K562 (cell line): ENCODE data around the gene MED13L. TPM values are rescaled to one million over a fixed set of nuclear protein-coding genes. Genes with fewer than 3 reads are reported as not detected.

Experiments used
- ATAC-seq: fragments of 200-7000 bp; cut with Tn5 transposase; 3 replicates; pipeline ENCODE4 v1.9.1; 2020; ENCODE audit warnings: moderate library complexity
- BruUV-seq: library from RNA; stranded (reverse); fragments of 400-500 nt; replicated peaks from 2 replicates; lab custom pipeline; 2021; lab: Mats Ljungman, UMichigan
- CTCF ChIA-PET: fragments of 300-600 bp; formaldehyde crosslinking; extraction: SDS; loops from one replicate; lab custom pipeline; 2021; ENCODE audit warnings: low intra/inter-chr PET ratio; lab: Yijun Ruan, JAX
- POLR2A ChIA-PET: fragments of 300-600, 350-650 bp; sonication (Branson Sonifier 250); formaldehyde crosslinking; extraction: SDS; loops from one replicate; lab custom pipeline; 2021; ENCODE audit warnings: antibody characterized with exemption, inconsistent platforms; lab: Yijun Ruan, JAX
- DNase-seq, 4 experiments: peaks; one replicate each; pipeline versions ENCODE4 v3.0.0 to v3.0.0-alpha.2; 2011 to 2018; ENCODE audit warnings: low spot score in 3 of 4, mixed read lengths in 3 of 4; ENCODE audit errors: extremely low read depth in 1 of 4
- FAIRE-seq: peaks from 2 replicates; lab custom pipeline; 2011; peaks lifted over from hg19 to GRCh38; lab: Jason Lieb, UNC
- H2AFZ ChIP-seq: 2 replicates; pipeline ENCODE4 v1.6.0; 2011; ENCODE audit warnings: low read depth, low read length, control low read depth, inconsistent platforms
- H3K27ac ChIP-seq: fragments of 200-600 bp; 3 replicates; pipeline ENCODE4 v1.8.0; 2011; ENCODE audit warnings: low read depth, mild to moderate bottlenecking, control low read depth, inconsistent platforms, low read length, moderate library complexity, mixed read lengths; ENCODE audit errors: extremely low read depth
- H3K27me3 ChIP-seq, 2 experiments: fragments of 300-600 bp in 1 of 2; 2 replicates in 1 of 2; 3 replicates in 1 of 2; pipeline versions ENCODE4 v1.6.0 to v1.8.0; 2011; ENCODE audit warnings: inconsistent platforms in 2 of 2, low read length in 2 of 2, mild to moderate bottlenecking in 1 of 2, mixed read lengths in 1 of 2, moderate library complexity in 1 of 2; ENCODE audit not compliant: control insufficient read depth in 2 of 2, insufficient read depth in 2 of 2
- H3K36me3 ChIP-seq: fragments of 300-600 bp; 3 replicates; pipeline ENCODE4 v1.8.0; 2011; ENCODE audit warnings: mild to moderate bottlenecking, low read length, inconsistent platforms; ENCODE audit not compliant: control insufficient read depth, insufficient read depth
- H3K4me1 ChIP-seq, 2 experiments: fragments of 200-600 bp in 1 of 2; replicated peaks in 1 of 2; 2 replicates in 1 of 2; 3 replicates in 1 of 2; pipeline versions ENCODE4 v1.5.1 to v1.8.0; 2011; ENCODE audit warnings: inconsistent platforms in 2 of 2, low read length in 2 of 2, mild to moderate bottlenecking in 1 of 2, mixed read lengths in 1 of 2, moderate library complexity in 1 of 2; ENCODE audit not compliant: control insufficient read depth in 2 of 2, insufficient read depth in 2 of 2
- H3K4me2 ChIP-seq: 2 replicates; pipeline ENCODE4 v1.6.1; 2011; ENCODE audit warnings: low read length, control low read depth, inconsistent platforms, mixed read lengths; ENCODE audit not compliant: insufficient read depth
- H3K4me3 ChIP-seq: fragments of 200-600 bp; sonication (generic), shearing (Covaris generic); 2 replicates; pipeline ENCODE4 v1.5.1; 2016; ENCODE audit warnings: control low read depth, inconsistent platforms
- H3K79me2 ChIP-seq: fragments of 200-600 bp; 3 replicates; pipeline ENCODE4 v1.8.0; 2011; ENCODE audit warnings: low read length, inconsistent platforms; ENCODE audit not compliant: control insufficient read depth, insufficient read depth
- H3K9ac ChIP-seq, 2 experiments: 2 replicates each; pipeline versions ENCODE4 v1.6.0 to v1.6.1; 2011; ENCODE audit warnings: low read depth in 2 of 2, low read length in 2 of 2, control low read depth in 1 of 2, inconsistent platforms in 1 of 2, mild to moderate bottlenecking in 1 of 2, mixed read lengths in 1 of 2; ENCODE audit not compliant: insufficient read depth in 1 of 2
- H3K9me1 ChIP-seq: one replicate; pipeline ENCODE4 v1.6.0; 2011; ENCODE audit warnings: inconsistent platforms, mild to moderate bottlenecking, low read length, moderate library complexity; ENCODE audit not compliant: control insufficient read depth, insufficient read depth
- H3K9me3 ChIP-seq: replicated peaks from 2 replicates; pipeline ENCODE4 v1.5.1; 2011; ENCODE audit warnings: low read depth, low read length, inconsistent platforms; ENCODE audit not compliant: control insufficient read depth, insufficient read depth
- H4K20me1 ChIP-seq: replicated peaks from 2 replicates; pipeline ENCODE4 v1.6.1; 2011; ENCODE audit warnings: low read length, inconsistent platforms, mixed read lengths; ENCODE audit not compliant: control insufficient read depth, insufficient read depth
- BRCA1 ChIP-seq, 2 experiments: fragments of 450-650 bp in 1 of 2; sonication (generic) in 1 of 2; formaldehyde crosslinking in 1 of 2; IDR thresholded peaks; 2 replicates each; pipeline versions ENCODE4 v1.5.0 to v1.6.1; 2017 to 2020; ENCODE audit warnings: mild to moderate bottlenecking in 1 of 2, missing genetic modification reagents in 1 of 2
- BRF1 ChIP-seq: IDR thresholded peaks from 3 replicates; pipeline ENCODE4 v1.6.1; 2011; ENCODE audit warnings: borderline replicate concordance, mild to moderate bottlenecking; ENCODE audit not compliant: insufficient read length; ENCODE audit errors: extremely low read depth
- HDAC6 ChIP-seq: IDR thresholded peaks from 2 replicates; pipeline ENCODE4 v1.6.1; 2012; ENCODE audit warnings: low read depth, mild to moderate bottlenecking, control low read depth, inconsistent platforms, low read length, moderate library complexity
- HEY1 ChIP-seq: fragments of 250-450 bp; sonication (Bioruptor Pico); IDR thresholded peaks from 2 replicates; pipeline ENCODE4 v1.5.0; 2020; ENCODE audit warnings: mild to moderate bottlenecking, moderate library complexity, borderline replicate concordance
- MAFF ChIP-seq: IDR thresholded peaks from 2 replicates; pipeline ENCODE4 v1.6.1; 2012; ENCODE audit warnings: low read length, improper control_type of control experiment
- MAFK ChIP-seq: IDR thresholded peaks from 2 replicates; pipeline ENCODE4 v1.6.1; 2011; ENCODE audit warnings: low read length, improper control_type of control experiment
- MTA2 ChIP-seq: fragments of 450-650 bp; IDR thresholded peaks from 2 replicates; pipeline ENCODE4 v1.6.1; 2016; ENCODE audit warnings: low read depth
- SAFB2 ChIP-seq: fragments of 200-400 bp; formaldehyde crosslinking; IDR thresholded peaks from 2 replicates; pipeline ENCODE4 v1.6.1; 2018; ENCODE audit warnings: borderline replicate concordance, low read length, low read depth, moderate library complexity; ENCODE audit not compliant: severe bottlenecking
- TCF7L2 ChIP-seq: fragments of 150-350 bp; IDR thresholded peaks from 2 replicates; pipeline ENCODE4 v1.6.1; 2016; ENCODE audit warnings: low read depth, mild to moderate bottlenecking, low read length, moderate library complexity
- ZNF140 ChIP-seq: fragments of 250-450 bp; sonication (Bioruptor Pico); IDR thresholded peaks from 2 replicates; pipeline ENCODE4 v1.8.0; 2021; ENCODE audit warnings: moderate library complexity, mild to moderate bottlenecking, inconsistent platforms
- ZNF184 ChIP-seq: sonication (generic); formaldehyde crosslinking; IDR thresholded peaks from 2 replicates; pipeline ENCODE4 v1.5.0; 2020; ENCODE audit warnings: missing genetic modification reagents
- ZNF316 ChIP-seq: fragments of 450-650 bp; IDR thresholded peaks from 2 replicates; pipeline ENCODE4 v1.6.1; 2016
- ZNF444 ChIP-seq: fragments of 250-450 bp; sonication (Bioruptor Pico); IDR thresholded peaks from 2 replicates; pipeline ENCODE4 v1.4.0; 2020; ENCODE audit warnings: mild to moderate bottlenecking, moderate library complexity
- ZNF507 ChIP-seq: conservative IDR thresholded peaks from 2 replicates; pipeline ENCODE4 v1.6.1; 2017; ENCODE audit warnings: missing genetic modification characterization, missing compliant biosample characterization
- ZNF707 ChIP-seq: fragments of 250-450 bp; sonication (Bioruptor Pico); conservative IDR thresholded peaks from 2 replicates; pipeline ENCODE4 v1.8.0; 2022; ENCODE audit warnings: inconsistent platforms, mild to moderate bottlenecking, moderate library complexity
- ZNF77 ChIP-seq: fragments of 250-450 bp; sonication (Bioruptor Pico); IDR thresholded peaks from 2 replicates; pipeline ENCODE4 v1.5.0; 2020
- WGBS: fragments of 100-300 bp; shearing (Covaris generic); methylation state at CpG from one replicate; pipeline ENCODE4 v1.1.6; 2016; ENCODE audit warnings: low coverage, mixed read lengths; ENCODE audit not compliant: insufficient coverage; ENCODE audit errors: missing lambda C conversion rate; 5-methylcytosine and 5-hydroxymethylcytosine counted together
- in situ Hi-C: fragments of 300-500 bp; cut with MboI; formaldehyde crosslinking; loops from 4 replicates; pipeline ENCODE4 v1.15.0; 2018; ENCODE audit warnings: inconsistent platforms, mixed read lengths
- intact Hi-C: fragments of 100-400 bp; cut with micrococcal nuclease; formaldehyde crosslinking; loops from 2 replicates; pipeline ENCODE4 v1.14.2; 2022
- polyA plus RNA-seq, 8 experiments: library from polyadenylated mRNA; depleted of rRNA in 4 of 8; stranded (reverse) in 5 of 8; unstranded in 3 of 8; fragments of >200 nt; fragmentation: Nextera tagmentation in 2 of 8; fragmentation: Illumina TruSeq in 1 of 8; extraction: Ambion mirVana in 2 of 8; extraction: Trizol in 1 of 8; gene quantifications; 2 replicates each; pipeline versions ENCODE4 v1.2.1 to v1.2.3, GENCODE V29; 2011 to 2014; ENCODE audit warnings: inconsistent platforms in 1 of 8, missing spikeins in 1 of 8
- total RNA-seq, 7 experiments: library from RNA; depleted of rRNA in 6 of 7; stranded (reverse); fragments of >200 nt in 6 of 7; fragmentation: Illumina TruSeq in 2 of 7; extraction: Trizol in 2 of 7; gene quantifications; 2 replicates each; pipeline versions ENCODE4 v1.2.1 to v1.2.3, GENCODE V29; 2011 to 2021; ENCODE audit warnings: low replicate concordance in 1 of 7
- TF ChIP-seq, protein P1 (sequence below): fragments of 200-800 bp; sonication (Bioruptor generic); IDR thresholded peaks from 2 replicates; pipeline ENCODE4 v1.6.1; 2017; ENCODE audit warnings: missing genetic modification characterization, missing compliant biosample characterization
- TF ChIP-seq, protein P2 (sequence below): fragments of 450-650 bp; IDR thresholded peaks from 2 replicates; pipeline ENCODE4 v1.6.1; 2016; ENCODE audit warnings: antibody characterized with exemption
- TF ChIP-seq, protein P3 (sequence below), 3 experiments: IDR thresholded peaks in 2 of 3; conservative IDR thresholded peaks in 1 of 3; 2 replicates each; pipeline ENCODE4 v1.5.1; 2011 to 2012; ENCODE audit warnings: low read length in 3 of 3, mild to moderate bottlenecking in 3 of 3, control low read depth in 2 of 3, improper control_type of control experiment in 1 of 3, inconsistent platforms in 1 of 3, low read depth in 1 of 3, mixed read lengths in 1 of 3, moderate library complexity in 1 of 3; ENCODE audit not compliant: insufficient read depth in 2 of 3

Gene MED13L
- total and polyA plus RNA-seq, 9 of the 15 experiments (the other 6 are each of a cell fraction or from before 2014, with no cell fraction given) = 13.4 to 90.3 (median 36.9) TPM

DNA sequence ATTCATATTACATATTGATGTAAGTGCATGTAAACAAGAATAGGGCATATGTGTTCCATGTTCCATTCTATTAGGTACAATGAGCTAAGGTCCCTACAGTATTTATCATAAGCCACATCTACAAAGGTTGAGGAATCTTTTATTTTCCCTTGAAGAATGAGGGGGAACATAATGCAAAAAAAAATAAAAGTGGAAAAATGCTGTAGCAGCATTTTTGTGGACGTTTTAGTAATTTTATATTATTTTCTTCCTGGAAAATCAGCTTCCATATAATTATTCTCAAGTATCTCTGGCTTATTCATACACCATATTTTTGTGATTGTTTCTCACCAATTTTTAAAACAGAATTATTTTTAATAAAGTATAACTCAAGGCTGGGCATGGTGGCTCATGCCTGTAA, 148.7 kb downstream of the MED13L start:
- Histone ChIP-seq H3K27me3 (no peaks in the 10 kb centered on the region), H3K9me1 (no peaks in the 10 kb centered on the region), H3K36me3 (no peaks in the 10 kb centered on the region), H3K79me2 (peaks cover 100% of the 10 kb centered on the region), H3K4me2 (no peak overlapping the region), H3K4me3 (no peak overlapping the region), H4K20me1 (peaks cover 23% of the 10 kb centered on the region; the same call in 1 of the 2 replicates), H3K27ac (no peak overlapping the region), H3K9ac (no peak overlapping the region), H3K4me1 (peaks cover 11 to 22% of the 10 kb centered on the region in 2 experiments), H2AFZ (no peak overlapping the region), H3K9me3 (no peaks in the 10 kb centered on the region)
- no peak for ATAC-seq
- WGBS = 21% methylated on average over 1 of the region's 1 CpG
- no peak for DNase-seq
- intact Hi-C loops = no loop called here
- ChIA-PET CTCF (no interaction called here), POLR2A (interaction anchor here (0.5 to 2.7 kb wide), 3 partner anchors 9 to 262 kb away, joined by 3 to 8 read pairs (median 3); no protein-coding TSS in a partner anchor)
- in situ Hi-C loops = no loop called here
- BruUV-seq = no TSS peak
- no peak for FAIRE-seq
- TF ChIP-seq ZNF507 (no peak), ZNF316 (peak; percentile 89), ZNF707 (CRISPR knock-in tag) (no peak), ZNF444 (no peak), MAFK (peak; percentile 62; the same call in 1 of the 2 replicates), HDAC6 (no peak), HEY1 (no peak), BRCA1 (IDR thresholded peaks at IDR 0.05) (no peak), BRCA1 (CRISPR knock-in tag; IDR thresholded peaks at IDR 0.05) (no peak), MAFF (peak; percentile 70), BRF1 (no peak), TCF7L2 (no peak), SAFB2 (no peak), ZNF140 (CRISPR knock-in tag) (no peak), MTA2 (no peak), ZNF184 (CRISPR knock-in tag) (no peak), ZNF77 (no peak)
- TF ChIP-seq, protein P1, sequence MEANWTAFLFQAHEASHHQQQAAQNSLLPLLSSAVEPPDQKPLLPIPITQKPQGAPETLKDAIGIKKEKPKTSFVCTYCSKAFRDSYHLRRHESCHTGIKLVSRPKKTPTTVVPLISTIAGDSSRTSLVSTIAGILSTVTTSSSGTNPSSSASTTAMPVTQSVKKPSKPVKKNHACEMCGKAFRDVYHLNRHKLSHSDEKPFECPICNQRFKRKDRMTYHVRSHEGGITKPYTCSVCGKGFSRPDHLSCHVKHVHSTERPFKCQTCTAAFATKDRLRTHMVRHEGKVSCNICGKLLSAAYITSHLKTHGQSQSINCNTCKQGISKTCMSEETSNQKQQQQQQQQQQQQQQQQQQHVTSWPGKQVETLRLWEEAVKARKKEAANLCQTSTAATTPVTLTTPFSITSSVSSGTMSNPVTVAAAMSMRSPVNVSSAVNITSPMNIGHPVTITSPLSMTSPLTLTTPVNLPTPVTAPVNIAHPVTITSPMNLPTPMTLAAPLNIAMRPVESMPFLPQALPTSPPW = no peak
- TF ChIP-seq, protein P2, sequence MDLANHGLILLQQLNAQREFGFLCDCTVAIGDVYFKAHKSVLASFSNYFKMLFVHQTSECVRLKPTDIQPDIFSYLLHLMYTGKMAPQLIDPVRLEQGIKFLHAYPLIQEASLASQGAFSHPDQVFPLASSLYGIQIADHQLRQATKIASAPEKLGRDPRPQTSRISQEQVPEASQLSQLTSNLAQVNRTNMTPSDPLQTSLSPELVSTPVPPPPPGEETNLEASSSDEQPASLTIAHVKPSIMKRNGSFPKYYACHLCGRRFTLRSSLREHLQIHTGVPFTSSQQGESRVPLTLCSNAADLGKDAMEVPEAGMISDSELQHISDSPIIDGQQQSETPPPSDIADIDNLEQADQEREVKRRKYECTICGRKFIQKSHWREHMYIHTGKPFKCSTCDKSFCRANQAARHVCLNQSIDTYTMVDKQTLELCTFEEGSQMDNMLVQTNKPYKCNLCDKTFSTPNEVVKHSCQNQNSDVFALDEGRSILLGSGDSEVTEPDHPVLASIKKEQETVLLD = no peak
- TF ChIP-seq, protein P3, sequence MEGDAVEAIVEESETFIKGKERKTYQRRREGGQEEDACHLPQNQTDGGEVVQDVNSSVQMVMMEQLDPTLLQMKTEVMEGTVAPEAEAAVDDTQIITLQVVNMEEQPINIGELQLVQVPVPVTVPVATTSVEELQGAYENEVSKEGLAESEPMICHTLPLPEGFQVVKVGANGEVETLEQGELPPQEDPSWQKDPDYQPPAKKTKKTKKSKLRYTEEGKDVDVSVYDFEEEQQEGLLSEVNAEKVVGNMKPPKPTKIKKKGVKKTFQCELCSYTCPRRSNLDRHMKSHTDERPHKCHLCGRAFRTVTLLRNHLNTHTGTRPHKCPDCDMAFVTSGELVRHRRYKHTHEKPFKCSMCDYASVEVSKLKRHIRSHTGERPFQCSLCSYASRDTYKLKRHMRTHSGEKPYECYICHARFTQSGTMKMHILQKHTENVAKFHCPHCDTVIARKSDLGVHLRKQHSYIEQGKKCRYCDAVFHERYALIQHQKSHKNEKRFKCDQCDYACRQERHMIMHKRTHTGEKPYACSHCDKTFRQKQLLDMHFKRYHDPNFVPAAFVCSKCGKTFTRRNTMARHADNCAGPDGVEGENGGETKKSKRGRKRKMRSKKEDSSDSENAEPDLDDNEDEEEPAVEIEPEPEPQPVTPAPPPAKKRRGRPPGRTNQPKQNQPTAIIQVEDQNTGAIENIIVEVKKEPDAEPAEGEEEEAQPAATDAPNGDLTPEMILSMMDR (IDR thresholded peaks at IDR 0.05 in 2 of 3, conservative IDR thresholded peaks at IDR 0.05 in 1 of 3; ENCODE audit: insufficient read depth in 2 of 3, low read depth in 1 of 3, low read length in 3 of 3) = no peak
